DMS153 (cell line): ENCODE measurements around the gene AASDH.

Source experiments
- DNase-seq: peaks from one replicate; lab custom pipeline; 2025; lab: John Stamatoyannopoulos, UW

The AASDH gene, protein sequence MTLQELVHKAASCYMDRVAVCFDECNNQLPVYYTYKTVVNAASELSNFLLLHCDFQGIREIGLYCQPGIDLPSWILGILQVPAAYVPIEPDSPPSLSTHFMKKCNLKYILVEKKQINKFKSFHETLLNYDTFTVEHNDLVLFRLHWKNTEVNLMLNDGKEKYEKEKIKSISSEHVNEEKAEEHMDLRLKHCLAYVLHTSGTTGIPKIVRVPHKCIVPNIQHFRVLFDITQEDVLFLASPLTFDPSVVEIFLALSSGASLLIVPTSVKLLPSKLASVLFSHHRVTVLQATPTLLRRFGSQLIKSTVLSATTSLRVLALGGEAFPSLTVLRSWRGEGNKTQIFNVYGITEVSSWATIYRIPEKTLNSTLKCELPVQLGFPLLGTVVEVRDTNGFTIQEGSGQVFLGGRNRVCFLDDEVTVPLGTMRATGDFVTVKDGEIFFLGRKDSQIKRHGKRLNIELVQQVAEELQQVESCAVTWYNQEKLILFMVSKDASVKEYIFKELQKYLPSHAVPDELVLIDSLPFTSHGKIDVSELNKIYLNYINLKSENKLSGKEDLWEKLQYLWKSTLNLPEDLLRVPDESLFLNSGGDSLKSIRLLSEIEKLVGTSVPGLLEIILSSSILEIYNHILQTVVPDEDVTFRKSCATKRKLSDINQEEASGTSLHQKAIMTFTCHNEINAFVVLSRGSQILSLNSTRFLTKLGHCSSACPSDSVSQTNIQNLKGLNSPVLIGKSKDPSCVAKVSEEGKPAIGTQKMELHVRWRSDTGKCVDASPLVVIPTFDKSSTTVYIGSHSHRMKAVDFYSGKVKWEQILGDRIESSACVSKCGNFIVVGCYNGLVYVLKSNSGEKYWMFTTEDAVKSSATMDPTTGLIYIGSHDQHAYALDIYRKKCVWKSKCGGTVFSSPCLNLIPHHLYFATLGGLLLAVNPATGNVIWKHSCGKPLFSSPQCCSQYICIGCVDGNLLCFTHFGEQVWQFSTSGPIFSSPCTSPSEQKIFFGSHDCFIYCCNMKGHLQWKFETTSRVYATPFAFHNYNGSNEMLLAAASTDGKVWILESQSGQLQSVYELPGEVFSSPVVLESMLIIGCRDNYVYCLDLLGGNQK

DNA sequence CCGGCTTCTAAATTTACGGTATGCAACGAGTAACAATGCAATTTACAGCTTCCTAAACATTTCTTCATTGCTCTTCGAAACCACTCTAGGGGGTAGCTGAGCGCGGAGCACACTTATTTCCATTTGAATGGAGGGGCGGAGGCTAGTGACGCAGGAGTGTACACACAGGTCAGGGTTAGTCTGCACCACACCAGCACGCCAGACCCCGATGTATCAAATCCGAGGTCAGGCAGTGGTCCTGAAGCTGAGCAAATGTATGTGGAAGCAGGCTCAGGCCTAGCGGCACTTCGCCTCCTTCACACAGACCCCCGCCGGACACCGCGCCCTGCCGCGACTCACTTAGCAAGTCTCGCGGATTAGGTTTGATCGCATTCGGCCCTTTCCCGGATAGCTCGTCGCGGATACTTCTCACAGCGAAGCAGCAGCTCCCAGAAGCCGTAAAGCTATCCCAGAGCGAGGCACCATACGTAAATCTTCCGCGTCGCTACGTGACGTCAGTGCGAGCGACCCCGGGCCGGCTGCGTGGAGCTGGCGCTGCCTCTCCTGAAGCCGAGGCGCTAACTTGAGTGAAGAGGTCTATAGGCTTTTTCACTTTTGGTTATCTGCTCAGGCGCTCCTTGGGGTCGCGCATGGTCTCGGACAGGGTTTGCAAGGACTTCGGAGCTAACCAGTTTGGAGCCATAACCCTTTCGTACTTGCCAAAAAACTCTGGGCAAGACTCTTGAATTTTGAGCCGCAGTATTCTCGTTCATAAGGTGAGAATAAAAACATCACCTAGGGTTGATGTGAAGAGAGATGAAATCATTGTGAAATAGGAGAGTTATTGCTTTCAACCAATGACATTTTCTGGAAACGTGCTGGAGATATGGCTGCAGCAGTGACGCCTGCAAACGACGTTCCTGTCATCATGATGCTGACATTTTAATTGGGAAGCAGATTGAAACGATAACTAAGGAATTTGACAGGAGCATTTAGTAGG, at the start of gene AASDH:
Gene AASDH, minus strand, starts transcription at position 469 of the 979 bp plus-strand sequence. CDS start 3,192 bp downstream, outside the sequence.
- DNase-seq, result peak; percentile 89

DNA sequence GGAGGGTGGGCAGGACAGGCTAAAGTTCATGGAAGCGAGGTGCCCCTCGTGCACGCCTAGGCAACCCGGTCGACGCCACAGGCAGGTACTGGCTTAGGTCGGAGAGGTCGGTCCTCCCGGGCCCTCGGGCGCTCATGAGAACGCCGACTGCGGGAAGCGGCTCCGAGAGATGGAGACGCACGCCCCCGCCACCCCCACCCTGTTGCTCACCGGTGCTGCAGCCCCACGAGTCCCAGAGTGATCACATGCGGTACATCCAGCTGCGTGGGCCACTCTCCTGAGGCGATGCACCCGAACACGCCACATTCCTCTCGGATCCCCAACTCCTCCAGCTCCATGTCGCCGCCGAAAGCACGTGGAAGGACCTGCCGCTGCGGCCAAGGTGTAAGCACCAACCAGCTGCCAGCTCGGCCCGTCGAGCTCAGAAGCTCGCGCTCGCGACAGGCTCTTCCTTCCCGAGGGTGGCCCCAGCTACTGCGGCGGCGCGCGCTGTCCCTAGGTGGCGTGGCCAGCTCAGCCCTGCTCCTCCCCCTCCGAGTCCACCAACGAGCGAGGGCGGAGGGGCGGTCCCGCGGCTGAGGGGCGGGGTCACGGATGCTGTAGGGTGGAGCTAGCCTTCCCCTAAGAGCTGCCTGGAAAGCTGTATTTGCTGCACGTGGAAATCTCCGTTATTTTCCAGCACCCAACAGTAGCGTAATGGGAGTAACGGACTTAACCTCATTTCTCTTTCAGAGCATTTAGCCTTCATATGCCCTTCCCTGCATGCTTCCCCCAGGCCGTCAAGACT, 48.0 kb upstream of the AASDH start, which contains the start of gene PPAT:
Gene PPAT, minus strand, starts transcription at position 476 of the 787 bp plus-strand sequence. Its CDS starts 138 bp downstream, at position 338.
- peak; percentile 97 for DNase-seq

DNA sequence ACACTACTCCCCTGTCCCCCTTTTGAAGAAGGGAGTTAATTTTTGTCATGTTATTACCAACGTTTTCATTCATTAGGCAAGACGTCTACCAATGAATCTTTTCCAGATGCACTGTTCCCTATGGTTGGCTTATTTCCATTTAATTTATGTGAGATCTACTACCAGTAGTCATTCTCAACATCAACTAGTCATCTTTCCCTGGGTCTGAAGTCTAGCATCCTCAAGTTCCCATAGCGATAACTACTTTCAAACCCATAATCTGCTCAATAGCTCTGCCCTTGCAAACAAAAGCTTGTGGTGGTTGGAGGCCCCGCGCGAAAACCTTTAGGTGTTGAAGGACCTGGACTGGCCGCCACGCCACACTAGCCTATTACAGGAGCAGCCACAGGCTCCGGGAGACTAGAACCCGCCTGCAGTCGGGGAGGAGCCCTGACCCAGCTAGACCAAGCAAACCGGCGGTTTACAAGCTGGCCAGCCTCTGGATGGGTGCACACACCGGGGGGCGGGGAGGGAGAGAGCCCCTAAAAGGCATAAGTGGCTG, 47.4 kb upstream of the AASDH start:
- peak; percentile 41 for DNase-seq

DNA sequence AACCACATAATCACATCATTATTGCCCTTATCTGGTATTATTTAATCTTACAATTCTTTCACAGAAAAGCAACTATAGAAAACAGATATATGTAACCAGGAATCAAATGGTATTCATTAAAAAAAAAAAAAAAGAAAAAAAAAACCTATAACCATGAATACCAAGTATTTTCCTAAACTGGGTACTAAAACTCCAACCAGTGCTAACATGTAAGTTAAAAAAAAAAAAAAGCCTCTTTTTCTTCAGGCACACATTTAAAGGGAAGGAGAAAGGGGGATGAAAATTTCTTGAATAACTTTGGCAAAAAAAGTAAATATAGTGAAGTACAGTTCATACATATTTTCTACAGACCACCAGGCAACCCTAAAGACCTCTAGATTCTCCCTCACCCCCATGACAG, 46.0 kb upstream of the AASDH start:
- no peak for DNase-seq

DNA sequence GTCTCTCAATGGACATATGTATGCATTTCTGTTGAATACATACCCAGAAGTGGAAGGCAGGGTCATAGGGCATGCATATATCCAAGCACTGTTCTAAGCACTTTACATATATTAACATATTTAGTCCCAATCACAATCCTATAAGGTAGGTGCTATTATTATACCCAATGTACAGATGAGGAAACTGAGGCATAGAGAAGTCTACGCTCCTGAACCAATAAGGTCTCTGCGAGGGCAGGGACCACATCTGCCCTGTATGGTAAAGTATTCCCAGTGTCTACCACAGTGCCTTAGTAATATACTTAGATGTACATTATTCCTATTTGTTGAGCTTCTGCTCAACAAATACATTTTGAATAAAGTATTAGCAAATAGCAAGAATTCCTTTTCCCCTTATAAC, 42.9 kb upstream of the AASDH start:
- no peak for DNase-seq

DNA sequence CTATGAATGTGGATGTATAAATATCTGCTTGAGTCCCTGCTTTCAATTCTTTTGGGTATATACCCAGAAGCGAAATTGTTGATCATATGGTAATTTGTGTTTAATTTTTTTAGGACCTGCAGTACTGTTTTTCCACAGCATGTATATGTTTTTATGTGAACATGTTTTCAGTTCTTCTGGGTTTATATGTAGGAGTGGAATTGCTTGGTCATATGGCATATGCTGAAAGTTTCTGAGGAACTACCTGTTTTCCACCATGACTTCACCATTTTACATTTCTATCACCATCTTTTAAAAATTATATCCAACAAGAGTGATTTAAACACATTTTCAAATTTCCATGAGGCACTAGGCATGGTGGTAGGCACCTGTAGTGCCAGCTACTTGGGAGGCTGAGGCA, 39.9 kb upstream of the AASDH start:
- DNase-seq, result no peak

DNA sequence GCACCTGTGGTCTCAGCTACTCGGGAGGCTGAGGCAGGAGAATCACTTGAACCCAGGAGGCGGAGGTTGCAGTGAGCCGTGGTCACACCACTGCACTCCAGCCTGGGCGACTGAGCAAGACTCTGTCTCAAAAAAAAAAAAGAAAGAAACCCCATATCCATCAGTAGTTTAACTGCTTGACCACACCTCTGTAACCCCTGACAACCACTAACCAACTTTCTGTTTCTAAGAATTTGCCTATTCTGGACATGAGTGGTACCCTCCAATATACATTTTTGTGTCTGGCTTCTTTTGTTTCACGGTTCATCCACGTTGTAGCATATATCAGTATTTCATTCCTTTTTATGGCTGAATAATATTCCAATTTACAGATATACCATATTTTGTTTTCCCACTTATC, 39.0 kb upstream of the AASDH start:
- DNase-seq, result no peak

DNA sequence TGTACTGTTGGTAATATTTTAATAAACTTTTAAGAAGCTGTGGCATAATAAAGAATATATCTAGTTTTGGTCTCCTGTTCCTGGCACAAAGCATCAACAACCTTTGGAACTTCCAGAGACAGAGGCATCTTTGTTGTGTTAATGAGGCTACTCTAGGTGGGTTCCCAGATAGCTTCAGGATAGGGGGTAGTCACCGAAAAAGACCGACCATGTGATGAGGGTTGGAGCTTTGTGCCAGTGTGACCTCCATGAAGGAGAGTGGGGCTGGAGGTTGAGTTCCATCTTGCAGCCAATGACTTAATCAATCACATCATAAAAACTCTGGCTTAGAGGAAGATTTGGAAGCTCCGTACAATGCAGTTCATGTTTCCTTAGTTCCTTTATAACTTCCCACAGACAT, 38.2 kb upstream of the AASDH start:
- no peak for DNase-seq

DNA sequence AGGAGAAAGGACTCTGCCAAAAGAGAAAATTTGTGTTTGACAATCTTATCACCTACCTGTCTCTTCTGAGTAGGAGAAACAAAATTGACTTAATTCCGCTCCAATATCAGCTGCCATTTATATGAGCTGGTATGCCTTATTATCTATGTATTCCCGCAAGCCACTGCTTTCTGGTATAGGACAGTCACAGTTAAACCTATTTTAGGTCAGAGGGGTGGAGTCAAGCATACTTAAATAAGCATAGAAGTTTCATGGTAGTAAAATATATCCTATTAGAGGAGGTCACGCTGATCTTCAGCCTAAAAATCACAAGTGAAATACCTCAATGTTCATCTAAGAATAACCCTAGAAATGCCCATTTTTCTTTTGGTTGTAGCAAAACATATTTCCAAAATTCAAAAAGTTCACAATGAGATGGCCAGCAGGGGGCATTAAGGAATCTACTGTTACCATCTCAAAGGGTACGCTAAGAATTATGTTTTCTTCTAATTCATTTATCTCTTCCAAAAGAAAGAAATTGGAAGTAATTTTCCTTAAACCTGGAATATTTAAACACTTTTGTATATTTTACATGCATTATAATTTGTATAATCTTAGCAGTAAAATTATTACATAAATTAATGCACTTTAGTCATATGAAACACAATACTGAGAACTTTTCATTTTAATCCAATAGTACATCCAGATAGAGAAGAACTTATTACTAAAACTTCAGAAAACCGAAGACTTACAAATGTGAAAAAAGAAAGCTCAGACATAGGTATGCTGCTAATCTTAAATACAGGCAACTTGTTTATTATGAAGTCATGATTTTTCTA, 37.6 kb upstream of the AASDH start:
- DNase-seq, result no peak

DNA sequence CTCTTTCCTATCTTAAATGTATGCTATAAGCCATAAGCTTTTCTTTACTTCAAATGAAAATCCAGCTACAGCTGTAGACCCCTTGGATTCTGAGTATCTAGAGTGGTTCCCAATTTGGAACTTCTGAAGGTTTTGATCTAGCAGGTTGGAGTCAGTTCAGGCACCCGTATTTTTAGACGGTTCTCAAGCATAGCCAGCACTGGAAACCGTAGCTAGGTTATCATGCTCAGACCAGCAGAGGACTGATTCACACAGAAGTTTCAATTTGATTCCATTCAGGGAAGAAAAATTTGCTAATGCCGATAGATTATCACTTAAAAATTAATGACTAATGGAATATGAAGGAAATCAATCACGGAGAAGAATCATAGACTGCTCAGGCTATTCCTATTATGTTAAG, 36.9 kb upstream of the AASDH start:
- DNase-seq, result no peak

DNA sequence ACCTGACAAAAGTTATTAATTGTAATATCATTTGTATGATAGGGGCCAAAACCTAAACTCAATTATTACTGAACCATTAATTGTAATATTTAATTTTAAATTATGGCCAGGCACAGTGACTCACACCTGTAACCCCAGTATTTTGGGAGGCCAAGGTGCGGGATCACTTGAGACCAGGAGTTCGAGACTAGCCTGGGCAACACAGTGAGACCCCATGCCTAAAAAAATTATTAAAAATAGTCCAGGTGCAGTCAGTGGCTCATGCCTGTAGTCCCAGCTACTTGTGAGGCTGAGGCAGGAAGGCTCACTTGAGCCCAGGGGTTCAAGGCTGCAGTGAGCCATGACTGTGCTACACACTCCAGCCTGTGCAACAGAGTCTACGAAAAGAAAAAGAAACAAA, 30.1 kb upstream of the AASDH start:
- no peak for DNase-seq

DNA sequence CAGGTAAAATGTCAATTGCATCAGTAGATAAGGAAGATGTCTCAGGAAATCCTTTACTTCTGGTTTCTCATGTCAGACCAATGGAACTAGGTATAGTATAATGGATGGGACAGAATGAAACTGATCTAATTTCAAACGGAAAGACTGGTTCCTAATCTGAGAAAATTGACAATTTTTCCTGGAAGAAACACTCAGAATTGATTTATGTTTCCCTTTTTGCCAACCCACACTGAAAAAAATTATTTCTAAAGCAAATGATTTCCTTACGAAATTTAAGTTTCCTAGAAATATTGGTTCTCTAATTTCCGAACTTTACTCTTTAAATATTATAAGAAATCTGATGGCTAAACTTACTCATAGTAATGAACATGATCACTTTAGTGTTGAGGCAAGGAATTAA, 29.1 kb upstream of the AASDH start:
- no peak for DNase-seq

DNA sequence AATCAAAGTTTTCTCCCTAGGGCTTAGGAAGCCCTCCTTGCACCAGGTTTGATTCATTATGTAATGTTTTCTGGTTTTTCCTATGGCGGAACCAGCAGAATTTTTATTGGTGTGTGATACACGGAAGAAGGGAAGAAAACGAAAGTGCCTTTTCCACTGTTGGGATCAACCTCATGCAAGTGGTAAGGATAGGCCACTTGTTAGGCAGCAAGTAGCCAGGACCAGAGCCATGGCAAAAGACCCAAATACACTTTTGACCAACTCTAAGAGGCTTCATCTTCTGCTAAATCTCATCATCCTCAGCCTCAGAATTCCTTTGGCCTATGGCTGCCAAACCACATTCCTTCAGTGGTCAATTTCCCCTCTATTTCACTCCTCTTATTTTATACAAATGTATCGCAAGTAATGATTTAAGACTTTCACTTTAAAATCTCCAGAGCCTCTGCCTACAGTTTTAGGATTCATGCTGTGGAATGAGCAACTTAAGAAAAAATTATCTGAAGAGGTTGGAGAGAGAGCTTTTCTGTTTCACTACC, 26.9 kb upstream of the AASDH start:
- DNase-seq, result no peak

DNA sequence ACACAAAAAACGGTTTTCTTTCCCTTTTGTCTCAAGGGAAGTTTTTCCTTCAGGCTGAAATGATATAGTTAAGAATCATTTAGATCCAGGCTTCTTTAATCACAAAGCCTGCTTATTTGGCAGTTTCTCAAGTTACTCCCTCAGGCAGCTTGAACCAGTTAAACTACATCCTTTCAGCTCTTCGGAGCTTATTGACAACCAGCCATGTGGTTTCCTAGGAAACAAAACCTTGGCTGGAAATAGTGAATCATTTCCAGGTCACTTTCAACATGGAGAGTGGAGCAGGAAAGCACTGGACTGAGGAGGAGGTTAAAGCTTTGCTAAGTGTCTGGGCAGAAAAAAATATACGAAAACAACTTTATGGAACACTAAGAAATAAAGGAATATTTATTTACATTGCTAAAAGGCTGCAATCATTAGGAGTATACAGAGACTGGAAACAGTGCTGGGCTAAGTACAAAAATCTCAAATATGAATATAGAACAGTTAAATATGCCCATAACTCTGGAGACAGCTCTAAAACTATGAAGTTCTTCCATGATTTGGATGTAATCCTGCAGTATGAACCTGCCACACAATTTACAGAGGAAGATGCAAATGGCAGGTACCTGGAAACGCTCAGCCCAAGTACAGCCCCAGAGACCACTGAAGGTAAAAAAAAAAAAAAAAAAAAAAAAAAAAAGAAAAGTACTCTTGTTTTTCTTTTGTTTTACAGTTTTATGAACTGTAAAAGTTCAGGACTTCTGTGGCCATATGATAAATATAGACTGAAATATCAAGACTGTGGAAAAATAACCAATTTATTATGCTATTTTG, 23.2 kb upstream of the AASDH start:
- peak; percentile 91 for DNase-seq

DNA sequence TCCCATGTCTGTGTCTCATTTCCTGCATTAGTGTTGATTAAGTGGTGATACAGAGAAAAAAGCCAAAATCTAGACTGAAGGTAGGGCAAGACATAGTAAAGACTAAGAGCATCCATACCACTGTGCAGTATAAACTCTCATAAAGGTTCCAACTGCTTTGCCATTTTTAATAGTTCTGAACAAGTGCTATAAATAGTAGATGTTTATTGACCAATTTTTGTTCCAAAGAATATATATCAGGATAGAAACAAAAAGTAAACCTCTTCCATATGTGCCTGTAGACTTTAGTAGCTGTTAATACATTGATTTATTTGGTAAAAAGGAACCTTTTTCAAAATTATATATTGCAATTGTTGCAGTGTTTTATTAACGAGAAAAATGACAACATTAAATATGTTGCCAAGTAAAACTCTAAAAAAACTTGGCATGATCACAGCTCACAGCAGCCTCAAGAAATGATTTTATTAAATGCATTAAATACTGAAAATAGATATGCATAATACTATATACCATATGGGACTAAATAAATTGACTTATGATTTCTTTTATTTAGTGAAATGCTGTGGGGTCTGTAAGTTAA, 22.3 kb upstream of the AASDH start:
- no peak for DNase-seq

DNA sequence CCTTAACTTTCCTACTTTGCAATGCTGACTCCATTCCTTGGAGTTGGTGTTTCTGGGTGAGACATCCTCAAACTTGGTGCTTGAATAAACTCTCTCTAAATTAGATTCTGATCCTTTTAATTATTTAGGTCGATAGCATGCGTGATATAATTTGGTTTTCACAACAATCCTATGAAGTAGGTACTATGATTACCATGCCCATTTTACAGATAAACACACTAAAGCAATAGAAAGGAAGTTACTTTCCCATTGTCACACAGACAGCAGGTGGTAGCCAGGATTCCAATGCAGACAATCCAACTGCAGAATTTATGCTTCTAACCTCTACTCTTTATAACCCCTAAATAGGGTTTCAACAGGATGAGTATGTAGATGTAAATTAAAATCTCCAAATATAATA, 21.7 kb upstream of the AASDH start:
- DNase-seq, result no peak

DNA sequence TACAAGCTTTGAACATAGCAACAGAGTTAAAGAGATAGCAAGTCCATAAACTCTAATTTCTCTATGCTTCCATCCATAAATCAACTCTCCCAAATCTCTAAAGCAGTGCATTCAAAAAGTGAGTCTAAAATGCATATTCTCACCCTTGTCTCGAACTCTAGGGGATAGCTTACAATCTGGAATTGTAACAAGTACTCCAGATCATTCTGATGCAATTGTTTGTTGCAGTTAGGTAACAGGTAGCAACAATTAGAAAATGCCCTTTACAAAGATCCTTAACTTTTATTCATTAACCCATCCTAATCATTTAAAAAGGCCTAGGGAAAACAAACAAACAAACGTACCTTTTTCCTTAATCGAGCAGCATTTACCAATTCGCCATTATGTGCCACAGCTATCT, 18.9 kb upstream of the AASDH start:
- DNase-seq, result no peak

DNA sequence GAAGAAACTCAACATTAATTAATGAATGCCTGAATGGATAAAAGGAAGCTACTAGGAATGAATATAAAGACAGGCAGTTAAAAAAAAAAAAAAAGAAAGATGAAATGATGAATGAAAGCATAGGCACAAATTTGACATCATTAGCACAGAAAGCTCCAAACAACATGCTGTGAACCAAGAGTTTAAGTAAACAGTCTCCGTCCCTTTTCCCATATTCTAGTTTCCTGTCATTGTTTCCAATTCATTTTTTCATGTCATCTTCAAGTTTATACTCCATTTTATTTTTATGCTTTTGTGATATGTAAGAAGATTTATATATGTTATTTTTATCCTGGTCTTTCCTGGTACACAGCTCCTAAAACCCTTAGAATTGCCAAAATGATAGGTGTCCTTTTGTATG, 17.7 kb upstream of the AASDH start:
- no peak for DNase-seq
